ENCODE data around the gene PTPRD.

PTPRD gene

DNA sequence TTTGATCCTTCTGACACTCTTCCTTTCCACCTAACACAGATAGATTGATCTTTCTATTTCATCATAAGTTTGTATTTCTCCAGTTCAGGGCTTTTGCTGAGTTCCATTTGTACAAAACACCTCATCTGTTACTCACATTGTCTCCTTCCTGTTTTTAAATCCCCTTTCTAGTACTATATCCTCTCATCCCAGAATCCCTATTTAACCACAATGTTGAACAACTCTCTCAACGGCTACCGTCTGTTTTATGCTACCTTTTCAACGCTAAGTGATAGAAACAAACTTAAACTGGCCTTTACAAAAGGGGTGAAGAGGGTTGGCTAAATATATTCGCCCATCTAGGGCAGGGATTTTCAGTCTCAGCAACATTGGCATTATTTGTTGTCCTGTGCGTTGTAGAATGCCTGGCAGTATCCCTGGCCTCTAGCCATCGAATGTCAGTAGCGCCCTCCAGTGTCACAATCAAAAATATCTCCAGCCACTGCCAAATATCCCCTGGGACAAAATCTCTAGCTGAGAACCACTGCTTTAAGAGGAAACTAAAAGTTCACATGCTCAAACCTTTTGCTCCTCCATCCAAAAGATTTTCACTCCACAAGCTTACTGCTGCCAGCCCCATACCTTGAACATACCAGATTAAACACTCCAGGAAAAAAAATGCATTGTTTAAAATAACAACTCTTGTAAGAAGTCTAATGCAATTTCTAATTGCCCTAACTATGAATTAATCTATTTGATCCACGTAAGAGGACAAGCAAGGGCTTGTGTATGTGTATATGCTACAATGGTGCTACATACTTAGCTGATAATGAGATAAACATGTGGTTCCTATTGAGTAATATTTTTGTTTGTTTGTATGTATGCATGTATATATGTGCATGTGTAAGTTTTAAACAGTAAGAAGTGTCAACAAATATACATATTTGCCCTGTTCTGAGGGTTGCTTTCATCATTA lies 344.0 kb downstream of the PTPRD start:
- DNase-seq (ENCODE audit: low spot score) = no peak

DNA sequence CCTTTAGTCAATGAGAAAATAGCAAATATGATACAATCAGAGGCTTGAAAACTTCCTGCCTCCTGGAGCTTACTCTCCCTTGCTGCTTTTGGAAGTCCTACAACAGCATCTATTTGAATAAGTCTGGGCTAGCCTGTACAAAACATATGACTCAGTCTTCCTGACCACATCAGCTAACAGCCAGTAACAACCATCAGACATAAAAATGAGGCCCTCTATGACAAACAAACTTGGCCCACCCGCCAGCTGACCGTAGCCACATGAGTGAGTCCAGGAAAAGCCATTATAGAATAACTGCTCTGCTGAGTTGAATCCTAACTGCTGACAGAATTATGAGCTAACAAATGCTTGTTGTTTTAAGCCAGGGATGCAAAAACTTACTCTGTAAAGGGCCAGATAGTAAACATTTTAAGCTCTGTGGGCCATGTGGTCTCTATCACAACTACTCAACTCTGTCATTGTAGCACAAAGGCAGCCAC lies 347.6 kb downstream of the PTPRD start:
- DNase-seq (ENCODE audit: low spot score) = no peak

DNA sequence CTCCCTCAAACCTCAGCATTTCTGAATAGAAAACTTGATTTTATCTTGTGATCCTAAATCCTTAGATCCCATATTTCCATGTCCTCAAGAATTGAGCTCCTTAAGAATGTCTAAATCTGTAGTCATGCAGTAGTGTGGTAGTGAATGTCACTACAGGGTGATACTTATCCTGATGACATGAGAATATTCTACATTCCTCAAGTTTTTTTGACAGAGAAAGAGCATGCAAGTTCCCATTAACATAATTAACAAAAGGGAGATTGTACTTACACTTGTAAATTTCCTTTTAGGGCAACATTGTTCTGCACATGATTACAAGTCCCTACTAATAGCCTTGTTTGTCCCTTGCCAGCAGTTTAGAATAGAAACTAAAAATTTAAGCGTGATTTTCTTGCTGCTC lies 352.3 kb downstream of the PTPRD start:
- DNase-seq (ENCODE audit: low spot score) = no peak

DNA sequence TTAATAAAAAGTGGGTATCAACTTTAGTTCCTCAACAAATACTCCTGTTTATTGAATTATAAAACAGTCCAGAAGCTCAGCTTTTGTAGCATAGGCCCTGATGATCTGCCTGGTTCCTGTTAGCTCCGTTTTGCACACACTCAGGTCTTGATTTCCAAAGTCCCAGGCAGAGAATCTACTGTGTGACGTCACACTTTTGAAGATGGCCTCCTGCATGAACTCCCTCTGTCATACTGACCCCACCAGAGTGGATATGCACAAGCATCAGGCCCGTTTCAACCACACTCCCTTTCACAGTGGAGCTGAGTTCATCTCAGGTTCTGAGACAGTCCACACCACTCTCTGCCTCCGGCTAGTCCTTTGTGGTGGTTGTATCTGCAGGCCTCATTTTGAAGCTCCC lies 353.1 kb downstream of the PTPRD start:
- no peak for DNase-seq (ENCODE audit: low spot score)

DNA sequence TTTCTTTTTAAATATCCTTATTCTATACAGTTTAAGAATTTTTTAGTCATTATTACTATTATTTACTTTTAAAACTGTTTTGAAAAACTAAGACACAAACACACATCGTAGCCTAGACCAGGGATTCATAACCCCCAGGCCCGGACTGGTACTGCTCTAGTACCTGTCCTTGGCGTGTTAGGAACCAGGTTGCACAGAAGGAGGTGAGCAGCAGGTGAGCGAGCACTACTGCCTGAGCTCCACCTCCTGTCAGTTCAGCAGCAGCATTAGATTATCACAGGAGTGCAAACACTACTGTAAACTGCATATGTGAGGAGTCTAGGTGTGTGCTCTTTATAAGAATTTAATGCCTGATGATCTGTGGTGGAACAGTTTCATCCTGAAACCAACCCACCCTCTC lies 357.0 kb downstream of the PTPRD start:
- no peak for DNase-seq (ENCODE audit: low spot score)

DNA sequence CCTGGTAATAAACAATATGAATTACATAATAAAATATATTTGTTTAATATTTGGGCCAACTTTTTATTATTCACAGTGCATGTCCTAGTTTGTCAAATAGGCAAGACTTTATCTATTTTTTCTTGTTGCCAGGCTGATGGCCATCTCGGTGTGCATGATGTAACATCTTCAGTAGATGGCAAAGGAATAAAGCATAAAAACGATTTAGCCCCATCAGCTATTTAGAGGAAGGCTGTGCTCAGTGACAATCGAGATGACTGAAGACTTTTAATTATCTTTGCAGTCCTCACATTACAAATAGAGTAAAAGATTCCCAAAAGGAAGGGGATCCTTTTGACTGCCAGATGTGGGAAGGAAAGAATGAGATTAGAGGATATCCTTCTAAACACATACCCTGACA lies 358.5 kb downstream of the PTPRD start:
- DNase-seq (ENCODE audit: low spot score) = no peak

DNA sequence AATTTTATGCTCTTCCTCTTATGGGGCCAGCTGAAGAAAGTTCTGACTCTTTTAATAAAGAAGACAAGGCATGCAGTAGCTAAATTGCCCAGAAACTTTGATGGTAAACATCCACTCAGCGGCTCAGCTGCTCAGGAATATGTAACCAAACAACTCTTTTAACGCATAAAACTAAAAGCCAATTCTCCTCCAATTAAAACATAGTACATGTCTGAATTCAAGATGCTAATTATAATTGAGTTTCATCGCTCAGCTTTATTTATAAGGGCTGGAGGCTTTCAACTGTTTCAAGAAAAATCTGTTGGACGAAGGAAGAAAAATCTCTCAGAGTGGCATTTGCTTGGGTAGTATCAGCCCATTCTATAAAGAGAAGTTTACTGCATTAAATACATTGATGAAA lies 359.5 kb downstream of the PTPRD start:
- DNase-seq (ENCODE audit: low spot score) = no peak

DNA sequence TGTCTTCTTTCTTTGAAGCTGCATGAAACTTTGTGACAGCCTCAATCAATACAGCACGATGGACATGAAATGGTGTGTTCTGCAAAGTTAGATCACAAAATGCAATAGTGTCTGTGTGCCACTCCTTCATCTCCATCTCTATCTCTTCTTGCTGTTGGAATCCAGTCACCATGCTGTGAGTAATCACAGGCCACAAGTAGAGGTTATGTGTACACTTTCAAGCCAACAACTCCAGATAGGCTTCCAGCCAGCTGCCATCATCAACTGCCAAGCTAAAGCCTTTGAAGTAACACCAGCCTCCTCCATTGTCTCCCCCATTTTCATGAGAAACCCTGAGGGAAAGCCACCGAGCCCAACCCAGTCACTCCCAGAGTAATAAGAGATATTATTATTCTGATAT lies 360.6 kb downstream of the PTPRD start:
- no peak for DNase-seq (ENCODE audit: low spot score)

DNA sequence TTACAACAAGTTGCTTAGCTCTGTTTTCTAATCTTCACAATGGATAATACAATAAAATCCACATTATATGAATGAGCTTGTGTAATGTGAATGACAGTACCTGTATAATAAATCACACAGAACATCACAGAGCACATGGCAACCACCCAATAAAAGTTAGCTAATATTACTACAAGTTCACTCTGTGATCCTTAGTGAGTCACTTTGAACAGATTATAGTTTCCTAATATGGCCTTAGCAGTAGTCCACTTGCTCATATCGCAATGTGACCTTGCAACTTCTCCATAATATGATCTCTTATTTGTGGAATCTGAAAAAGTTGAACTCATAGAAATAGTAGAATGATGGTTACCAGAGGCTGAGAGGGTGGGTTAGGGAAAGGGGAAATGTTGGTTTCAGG lies 361.3 kb downstream of the PTPRD start:
- DNase-seq (ENCODE audit: low spot score) = no peak

DNA sequence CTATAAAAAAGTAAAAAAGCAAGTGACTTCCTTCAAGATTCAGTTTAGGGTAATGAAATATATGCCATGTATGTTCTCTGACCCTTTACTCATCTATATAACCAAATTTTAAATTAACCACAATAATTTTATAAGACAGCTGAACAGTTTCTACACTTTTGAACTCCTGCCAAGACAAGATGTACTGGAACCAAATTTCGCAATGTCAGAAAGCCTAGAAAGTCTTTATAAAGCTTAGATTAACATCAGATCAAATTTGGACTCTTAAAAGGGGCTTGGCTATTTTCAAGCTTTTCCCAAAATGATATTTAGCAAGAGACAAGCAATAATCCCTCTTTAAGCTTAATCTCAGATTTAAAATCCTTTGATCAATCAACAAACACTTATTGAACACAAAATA lies 362.6 kb downstream of the PTPRD start:
- DNase-seq (ENCODE audit: low spot score) = no peak

DNA sequence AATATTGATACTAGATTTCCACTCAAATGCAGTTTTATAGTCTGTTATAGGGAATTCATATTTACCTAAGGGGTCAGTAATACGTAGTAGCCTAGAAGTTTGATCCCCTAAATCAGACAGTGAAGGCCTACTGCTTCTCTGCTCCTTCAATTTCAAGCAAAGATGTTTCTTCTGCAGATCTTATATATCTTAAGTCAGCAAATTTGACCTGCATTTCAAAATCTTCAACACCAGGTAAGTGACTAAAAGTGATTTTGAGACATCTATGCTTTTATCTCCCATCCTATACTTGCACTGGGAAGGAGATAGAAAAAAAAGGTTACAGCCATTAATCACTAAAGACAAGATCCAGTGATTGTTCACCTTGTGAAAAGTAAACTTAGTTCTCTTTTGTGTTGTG lies 363.9 kb downstream of the PTPRD start:
- no peak for DNase-seq (ENCODE audit: low spot score)

DNA sequence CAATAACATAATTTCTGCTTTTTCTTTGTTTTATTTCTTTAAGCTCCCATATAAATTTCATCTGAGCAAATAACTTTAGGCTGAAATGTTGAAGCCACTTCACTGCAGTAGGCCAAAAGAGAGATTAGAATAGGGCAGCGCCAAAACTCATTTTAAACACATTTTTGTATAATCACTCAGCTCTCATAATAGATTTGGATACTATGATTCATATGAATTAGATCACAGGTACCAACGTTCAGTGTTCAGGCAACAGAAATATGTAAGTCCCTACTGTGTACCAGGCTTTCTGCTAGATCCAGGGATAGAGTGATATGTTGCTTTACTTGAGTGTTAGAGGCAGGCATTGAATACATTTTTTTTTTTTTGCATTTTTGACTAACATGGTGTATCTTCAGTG lies 370.5 kb downstream of the PTPRD start:
- no peak for DNase-seq (ENCODE audit: low spot score)

DNA sequence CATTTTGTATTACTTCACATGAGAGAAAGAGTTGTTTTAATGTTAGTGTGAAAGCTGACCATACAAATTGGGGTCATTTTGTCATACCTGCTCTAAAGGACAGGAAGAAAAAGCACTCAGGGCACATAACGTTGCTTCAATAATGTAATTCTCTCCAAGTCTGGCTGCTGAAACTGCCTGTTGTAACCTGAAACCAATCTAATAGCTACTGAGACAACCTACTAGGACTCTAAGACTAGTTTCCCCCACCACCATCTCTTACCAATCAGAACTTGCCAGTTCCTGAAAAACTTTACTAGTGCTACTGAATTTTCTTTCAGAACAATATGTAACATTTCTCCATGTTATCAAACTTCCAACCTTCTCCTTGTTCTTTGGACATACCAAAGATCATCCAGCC lies 374.7 kb downstream of the PTPRD start:
- DNase-seq (ENCODE audit: low spot score) = no peak

DNA sequence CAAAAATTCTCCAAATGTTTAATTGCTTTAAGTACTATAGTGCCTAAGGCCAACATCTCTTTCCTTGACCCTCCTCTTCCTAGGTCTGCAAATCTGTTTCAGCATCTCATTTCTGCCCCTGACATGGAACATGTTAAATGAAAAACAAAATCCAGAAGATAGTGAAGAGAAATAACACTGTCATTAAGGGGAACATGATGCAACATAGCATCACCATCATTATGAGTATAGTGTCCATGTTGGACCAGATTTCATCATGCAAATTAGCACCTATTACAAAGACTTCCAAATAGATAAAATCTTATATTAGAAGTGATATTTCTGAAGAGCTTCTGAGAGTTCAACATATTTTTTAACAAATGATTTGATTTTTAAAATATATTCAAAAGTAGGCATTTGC lies 375.2 kb downstream of the PTPRD start:
- no peak for DNase-seq (ENCODE audit: low spot score)

DNA sequence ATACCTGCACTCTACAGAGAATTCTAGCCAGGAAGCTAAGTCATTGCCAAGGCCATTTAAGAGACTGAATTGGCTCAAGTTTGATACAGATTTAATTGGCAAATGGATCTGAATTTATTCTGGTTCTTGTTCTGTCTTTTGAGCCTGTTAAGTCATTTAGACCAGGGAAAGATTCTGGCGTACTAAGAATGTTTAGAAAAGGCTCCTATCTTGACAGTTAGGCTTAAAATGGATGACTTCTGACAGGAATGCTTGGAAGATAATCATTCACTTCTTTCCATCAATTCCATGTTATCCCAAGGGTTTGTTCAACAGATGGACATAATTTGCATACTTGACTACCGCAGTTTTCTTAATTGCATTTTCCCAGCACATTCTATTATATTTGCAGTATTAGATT lies 376.6 kb downstream of the PTPRD start:
- no peak for DNase-seq (ENCODE audit: low spot score)

DNA sequence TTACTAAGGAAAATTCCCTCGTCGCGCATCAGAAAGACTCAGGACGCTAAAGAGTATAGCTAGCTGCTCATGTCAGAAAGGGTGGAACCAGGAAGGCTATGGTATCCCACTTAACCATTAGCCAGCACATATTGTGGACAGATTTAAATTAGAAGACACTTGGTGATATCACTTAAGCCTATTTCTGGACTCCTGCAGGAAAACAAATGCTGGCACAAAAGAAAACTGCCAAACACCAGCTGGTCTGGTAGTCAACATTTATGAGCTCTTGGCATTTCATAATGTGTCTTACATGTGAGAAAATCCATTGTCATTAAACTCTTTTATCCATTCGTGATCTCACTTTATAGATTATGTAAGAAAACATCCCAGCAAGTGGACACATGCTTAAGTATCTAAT lies 377.4 kb downstream of the PTPRD start:
- no peak for DNase-seq (ENCODE audit: low spot score)

DNA sequence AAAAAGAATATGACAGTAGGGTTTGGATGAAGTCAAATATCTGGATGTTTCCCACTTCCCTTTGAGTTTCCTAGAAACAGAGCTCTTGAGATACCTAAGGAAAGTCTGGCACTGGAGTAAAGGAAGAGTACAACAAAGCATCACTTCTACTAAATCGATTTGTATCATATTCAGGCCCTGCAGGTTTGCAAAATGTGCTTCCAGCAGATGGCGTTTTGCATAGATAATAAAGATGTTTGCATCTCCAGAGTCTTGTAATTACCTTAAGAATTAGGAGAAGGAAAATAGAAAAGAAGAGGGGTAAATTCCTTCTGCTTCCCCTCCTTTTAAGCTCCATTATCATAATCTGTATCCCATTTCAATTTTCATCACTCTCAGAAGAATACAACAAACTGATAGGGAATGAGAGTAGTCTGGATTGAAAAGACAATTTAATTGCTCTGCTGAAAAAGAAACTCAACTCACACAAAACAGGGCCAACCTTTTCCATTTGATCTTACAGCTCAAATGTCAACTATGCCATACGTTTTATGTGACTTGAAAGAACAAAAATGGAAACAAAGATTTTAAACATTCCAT lies 380.4 kb downstream of the PTPRD start:
- no peak for DNase-seq (ENCODE audit: low spot score)

DNA sequence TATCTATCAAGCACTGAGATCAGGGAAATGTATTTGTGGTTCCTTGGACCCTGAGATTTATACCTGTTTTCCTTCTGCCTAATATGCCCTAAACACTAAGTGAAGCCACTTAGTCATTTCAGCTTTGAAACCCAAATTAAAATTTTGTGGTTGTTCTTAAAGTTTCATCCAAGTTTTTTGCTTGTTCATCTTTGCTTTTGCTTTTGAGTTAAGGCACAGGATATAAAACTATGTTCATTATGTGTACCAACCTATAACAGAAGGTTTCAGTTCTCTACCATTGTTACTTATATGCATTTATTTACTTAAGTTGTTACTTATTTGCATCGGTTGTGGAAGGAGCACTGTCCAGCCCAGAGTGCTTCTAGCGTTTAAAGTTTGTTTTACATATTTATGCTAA lies 382.3 kb downstream of the PTPRD start:
- no peak for DNase-seq (ENCODE audit: low spot score)

DNA sequence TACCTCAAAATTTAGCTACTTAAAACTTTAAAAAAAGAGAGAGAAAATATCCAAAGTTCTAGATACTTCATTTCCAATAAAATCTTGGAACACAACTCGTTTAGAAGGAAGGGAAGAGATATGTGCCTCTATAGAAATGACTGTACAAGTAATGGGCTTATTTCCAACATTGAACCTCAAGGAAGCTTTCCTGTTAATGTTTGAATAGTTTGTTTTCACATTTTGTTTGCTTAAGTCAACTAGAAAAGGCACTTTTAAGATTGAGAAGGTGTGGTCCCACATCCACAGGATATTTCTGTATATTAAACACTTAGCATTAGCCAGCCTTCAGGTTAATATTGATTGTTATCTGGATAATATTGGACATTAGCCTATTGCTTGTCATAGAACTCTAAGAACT lies 384.7 kb downstream of the PTPRD start:
- DNase-seq (ENCODE audit: low spot score) = no peak

DNA sequence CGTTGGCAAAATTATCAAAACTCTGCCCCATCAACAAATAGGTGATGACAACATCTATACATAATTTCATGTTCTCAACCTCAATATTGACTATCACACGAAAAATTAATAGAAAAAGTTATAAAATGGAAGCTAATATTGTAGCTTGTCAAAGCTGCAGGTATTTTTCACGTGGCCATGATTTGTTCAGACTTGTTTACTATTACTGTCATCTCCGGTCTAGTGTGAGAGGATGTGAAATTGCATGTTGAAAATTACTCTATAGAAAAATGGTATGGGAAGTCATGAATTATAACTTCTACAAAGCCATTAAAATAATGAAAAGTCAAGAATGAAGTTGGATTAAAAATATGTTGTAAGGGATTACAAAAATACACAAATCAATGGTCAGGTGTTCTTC lies 385.8 kb downstream of the PTPRD start:
- DNase-seq (ENCODE audit: low spot score) = no peak

DNA sequence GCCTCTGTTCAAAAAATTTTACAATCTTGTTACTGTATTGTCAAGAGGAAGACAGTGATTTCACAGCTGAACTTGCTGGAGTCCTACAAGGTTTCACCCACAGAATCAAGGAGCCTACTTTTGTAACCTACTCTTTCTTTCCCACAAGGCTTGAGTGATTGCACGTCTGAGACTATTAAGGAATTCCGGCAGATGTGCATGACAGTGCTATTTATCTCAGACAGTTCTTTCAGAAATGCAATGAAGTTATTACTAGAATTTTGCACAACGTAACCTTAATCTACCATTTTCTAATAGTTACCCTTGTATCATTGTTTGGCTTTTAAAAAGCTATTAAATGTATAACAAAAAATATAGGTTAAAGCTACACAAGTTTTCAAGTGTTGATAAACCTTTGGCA lies 400.1 kb downstream of the PTPRD start:
- DNase-seq (ENCODE audit: low spot score) = no peak

DNA sequence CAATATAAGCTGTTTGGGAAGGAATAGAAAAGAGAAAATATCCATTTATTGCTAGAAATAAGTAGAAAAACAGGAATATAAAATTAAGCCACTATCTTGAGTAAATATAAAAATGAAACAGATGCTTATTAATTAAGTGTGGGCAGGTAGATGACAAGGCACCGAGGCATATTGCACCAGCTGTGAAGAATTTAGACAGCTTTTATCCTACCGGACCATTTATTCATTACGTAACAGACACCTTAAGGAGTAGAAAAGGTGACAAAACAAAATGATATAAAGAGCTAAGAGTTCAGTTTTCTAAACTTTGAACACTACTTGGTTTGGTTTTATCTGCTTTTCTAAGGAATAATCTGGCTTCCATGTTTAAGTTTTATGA lies 404.1 kb downstream of the PTPRD start:
- DNase-seq (ENCODE audit: low spot score) = no peak

DNA sequence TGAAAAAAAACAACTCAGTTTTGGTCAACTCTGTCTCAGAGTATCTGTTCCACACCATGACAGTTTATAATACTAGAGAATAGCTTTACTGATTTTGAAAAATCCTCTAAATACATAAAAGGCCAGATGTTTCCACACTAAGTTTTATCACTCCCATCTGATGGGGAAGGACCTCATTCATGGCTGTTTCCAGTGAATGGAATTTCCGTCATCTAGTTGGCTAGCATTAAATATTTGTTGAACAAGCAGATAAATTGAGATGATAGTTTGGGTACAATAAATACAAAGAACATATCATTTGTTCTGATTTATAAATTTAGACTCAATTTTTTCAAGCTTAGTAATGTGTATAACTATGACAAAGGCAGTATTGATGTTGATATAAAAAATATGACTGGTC lies 408.5 kb downstream of the PTPRD start:
- no peak for DNase-seq (ENCODE audit: low spot score)

DNA sequence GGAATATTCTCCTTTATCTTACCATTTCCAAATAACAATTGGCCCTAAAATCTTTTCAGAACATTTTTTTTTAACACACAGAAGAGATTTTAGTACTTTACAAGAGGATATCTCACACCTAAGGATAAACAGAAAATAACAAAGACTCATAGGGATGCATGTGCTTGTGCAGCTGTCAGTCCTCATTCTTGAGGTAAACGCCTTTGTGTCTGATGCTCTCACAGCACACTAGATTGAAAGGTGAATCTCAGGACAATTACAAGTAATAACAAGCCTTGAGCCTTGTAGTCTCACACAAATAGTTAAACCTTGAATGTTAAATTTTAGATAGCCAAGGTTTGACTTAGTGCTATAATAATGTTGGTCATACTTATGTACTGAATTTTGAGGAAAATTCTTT lies 439.2 kb downstream of the PTPRD start:
- no peak for DNase-seq (ENCODE audit: low spot score)
